HG02970 (cell line): ENCODE results near the gene MOCS1.

Source experiments
- ATAC-seq: cut with Tn5 transposase; IDR thresholded peaks from one replicate; pipeline ENCODE4 v1.9.1; 2021; ENCODE audit warnings: mild to moderate bottlenecking, moderate library complexity, moderate number of reproducible peaks; ENCODE audit not compliant: unreplicated experiment, low FRiP score

The MOCS1 gene

DNA sequence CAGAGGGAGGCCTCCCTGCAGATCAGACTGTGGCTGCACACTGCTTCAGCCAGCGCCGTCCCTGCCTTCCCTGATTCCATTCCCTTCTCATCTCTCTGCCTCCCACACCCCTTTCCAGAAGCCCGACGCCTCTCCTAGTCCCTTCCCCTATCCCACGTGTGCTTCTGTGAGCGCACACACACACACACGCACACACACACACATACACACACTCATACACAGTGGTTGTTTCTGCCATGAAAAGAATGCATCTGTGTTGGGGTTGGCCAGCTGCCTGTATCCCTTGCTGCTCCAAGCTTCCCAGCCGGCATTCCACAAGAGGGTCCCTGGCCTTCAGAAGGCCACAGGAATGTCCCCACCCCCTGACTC is 51.7 kb downstream of the MOCS1 start:
- no peak for ATAC-seq

DNA sequence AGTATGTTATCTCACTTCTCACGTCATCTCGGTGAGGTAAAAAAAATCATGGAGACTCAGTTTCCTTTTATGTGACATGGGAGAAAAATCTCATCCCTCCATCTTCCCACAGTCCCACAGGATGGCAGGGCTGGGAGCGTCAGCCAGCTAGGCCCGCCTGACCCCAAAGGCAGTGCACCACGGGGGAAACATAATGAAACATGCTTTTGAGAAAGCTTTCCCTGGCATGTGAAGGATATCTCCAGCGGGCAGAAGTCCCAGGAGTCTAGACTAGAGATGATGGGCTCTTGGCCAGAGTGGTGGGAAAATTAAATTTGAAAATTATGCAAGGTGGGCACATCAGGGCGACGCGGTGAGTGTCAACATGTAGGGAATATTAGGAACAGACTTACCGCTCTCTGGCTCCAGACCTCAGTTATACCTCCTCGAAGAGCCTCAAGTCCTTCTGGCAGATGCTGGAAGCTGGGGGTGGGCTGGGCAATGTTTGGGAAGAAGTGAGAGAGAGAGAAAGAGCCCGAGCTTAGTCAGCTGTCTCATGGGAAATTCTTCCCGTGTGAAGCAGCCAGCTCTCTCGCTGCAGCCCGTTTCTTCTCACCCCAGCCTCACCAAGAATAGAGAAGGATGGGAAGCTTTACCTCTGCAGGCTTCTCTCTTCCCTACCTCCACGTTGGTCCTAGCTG is 52.3 kb downstream of the MOCS1 start:
- no peak for ATAC-seq

DNA sequence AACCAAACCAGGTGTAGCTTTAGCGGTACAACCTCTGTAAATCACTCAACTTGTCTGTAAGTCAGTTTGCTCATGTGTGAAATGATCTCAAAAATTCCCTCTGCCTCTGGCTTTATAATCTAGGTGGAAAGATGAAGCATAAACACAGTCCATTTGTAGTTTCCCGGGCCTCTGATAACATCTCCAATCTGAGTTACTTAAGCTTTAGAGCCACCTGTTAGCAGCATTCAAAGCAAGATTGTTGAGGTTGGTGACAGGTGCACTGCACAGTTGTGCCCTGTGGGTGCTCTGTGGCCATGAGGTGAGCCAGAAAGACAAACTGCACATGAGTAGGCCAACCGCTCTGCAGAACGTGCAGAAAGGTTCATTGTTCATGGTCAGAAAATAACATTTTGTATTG is 53.7 kb downstream of the MOCS1 start:
- no peak for ATAC-seq

DNA sequence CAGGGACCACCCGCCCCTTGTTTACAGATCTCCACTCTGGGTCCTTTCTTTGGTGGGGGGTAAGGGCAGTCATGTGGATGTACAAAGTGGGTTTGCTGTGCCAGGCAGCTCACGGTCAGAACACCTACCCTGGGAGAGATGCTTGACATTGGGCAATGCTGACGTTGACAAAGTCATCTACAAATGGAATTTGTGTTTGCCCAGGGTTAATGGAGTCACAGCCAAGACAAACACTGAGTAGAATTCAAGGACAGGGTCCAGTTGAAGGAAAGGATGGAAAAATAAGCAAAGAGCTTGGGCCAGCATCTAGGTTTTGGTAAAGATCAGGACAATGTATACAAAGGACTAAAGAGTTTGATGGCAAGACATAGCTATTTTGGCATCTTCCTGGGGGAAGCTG is 54.7 kb downstream of the MOCS1 start:
- ATAC-seq = no peak

DNA sequence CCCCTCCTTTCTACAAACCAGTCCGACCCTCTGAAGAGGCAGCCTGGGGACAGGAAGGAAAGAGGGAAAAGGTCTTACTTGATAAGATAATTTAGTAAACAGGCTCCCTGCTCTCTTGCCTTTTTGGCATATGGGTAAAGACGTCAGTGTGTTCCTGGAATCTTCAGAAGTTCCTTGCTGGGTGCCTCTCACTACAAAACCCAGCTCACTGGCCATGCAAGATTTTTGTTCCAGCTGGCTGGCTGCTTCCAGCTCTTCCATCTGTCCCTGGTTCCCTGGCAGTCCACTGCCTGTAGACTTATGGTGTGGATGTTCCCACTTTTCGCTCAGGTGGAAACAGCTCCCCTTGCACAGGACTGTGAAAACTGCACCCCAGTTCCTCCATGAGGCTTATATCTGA is 57.4 kb downstream of the MOCS1 start:
- no peak for ATAC-seq

DNA sequence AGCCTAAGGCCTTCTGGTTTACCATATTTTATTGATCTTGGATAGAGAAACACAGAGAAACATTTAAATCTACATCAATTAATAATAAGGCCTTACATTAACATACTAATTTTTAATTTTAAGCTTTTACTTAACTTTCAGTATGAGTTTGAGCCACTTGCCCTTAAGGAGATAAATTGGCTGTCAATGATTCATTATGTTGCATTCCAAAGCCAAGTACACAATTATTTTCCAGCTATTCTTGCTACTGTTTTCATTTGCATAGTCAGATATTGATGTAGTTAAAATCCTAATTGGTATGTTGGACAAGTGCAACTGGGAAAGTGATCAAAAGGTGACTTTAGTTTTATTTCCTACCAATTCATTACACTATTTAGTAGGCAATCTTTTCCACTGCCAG is 58.2 kb downstream of the MOCS1 start:
- no peak for ATAC-seq

DNA sequence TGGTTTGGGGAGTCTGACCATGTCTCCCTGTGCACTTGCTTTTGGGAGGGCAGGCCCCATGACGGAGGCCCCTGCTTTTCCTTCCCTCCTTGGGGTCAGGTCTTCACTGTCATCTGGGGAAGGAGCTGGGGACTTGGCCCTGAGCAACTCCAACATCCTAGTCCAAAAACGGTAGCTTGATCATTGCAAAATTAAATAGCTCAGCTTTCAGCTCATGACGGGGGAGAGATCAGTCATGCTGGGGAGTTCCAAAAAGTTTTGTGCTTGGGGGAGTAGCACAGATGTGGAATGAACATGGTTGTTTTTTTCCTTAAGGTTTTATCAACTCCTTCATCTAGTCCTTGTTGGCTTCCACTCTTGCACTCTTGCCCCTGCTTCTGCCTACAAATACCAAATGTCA is 60.8 kb downstream of the MOCS1 start:
- no peak for ATAC-seq

DNA sequence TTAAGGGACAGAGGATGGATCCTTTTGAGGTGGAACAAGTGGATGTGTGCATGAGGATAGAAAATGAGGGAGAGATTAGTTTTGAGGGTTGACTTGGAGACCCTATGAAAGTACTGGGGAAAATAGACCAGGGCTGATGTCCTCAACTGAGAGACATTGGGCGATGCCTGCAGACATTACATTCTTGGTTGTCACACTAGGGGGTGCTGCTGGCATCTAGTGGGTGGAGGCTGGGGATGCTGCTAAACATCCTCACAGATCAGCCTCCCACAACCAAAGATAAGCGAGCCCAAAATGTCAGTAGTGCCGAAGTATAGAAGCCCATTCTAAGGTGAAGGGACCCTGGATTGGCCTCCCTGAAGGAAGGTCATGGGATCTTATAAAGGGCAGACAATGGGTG is 63.3 kb downstream of the MOCS1 start:
- ATAC-seq = no peak

DNA sequence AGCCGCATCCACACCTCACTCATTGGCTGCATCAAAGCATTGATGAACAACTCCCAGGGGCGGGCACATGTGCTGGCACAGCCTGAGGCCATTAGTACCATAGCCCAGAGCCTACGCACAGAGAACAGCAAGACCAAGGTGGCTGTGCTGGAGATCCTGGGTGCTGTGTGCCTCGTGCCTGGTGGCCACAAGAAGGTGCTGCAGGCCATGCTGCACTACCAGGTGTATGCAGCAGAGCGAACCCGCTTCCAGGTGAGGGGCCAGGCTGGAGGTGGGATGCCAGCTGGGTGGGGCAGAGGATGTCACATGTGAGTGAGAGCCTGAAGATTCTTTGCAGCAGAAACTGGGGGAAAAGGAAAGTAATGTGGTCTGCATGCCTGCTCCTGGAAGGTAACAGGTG is 66.7 kb downstream of the MOCS1 start:
- no peak for ATAC-seq

DNA sequence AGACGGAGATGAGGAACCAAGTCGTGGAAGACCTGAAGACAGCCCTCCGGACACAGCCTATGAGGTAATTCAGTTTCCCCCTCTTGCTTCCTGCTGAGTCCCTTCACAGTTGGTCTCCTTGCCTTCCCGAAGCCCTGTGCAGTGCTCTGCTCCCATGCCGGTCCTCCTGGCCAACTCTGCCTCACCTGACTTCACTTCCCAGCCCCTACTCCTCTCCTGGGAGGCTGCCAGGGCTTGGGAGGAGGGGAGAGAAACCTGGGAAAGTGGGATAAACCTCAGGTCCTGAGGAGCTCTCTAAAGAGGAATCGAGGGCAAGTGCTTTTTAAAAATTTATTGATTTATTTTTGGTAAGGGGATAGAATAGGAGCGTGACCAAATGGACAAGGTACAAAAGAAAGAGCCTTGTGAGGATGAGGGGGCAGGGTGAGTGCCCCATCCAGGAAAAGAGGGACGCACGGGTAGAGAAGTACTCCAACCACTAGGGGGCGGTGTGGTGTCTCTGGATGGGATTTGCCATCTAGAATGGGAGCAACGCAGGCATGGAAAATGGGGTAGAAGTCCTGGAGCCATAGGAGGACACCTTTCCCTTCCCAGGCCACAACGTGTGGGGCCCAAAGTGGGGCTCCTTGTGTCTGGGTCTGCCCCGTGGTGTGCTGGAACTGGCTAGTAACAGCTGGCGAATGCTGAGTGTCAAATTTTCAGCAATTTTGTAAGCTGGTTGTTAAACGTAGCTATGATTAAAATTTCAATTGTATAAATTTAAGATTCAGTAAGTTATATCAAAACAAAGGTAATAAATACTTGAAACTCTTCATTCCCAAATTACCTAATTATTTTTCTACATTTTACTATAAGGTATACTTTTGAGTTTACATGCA is 69.0 kb downstream of the MOCS1 start:
- ATAC-seq = no peak

DNA sequence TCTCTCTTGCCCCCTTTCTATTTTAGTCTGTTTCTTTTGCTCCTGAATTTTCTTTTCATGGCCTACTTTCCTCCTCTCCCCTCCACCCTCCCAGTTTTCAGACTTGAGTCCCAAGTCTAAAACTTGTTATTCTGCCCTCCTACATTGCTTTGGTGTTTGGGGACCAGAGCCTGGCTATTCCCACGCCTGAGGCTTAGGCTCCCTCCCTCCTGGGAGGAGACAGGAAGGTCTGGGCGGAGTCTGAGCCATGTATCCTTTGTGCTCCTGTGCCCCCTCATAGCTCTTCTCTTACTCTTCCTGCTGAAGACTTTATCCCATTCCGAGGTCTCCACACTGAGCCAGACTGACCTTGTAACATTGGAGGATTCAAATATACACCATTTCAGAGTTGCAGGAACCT is 72.6 kb downstream of the MOCS1 start:
- ATAC-seq = no peak

DNA sequence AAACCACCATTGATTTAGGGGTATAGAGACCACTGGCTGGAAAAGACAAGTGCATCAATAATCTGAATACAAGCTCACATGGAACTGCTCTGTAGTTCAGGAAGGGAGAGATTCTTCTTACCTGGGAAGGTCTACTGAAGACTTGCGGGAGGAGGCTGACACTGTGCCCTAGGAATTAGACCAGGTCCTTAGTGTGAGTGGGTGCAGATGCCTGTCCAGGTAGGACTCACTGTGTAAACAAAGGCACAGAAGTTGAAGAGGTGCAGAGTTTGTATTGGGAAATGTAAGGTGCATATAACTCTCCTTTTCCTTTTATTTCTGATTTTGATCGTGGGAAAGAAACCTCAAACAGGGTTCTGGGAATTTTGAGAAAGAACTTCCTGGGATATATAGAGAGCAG is 75.2 kb downstream of the MOCS1 start:
- ATAC-seq = no peak

DNA sequence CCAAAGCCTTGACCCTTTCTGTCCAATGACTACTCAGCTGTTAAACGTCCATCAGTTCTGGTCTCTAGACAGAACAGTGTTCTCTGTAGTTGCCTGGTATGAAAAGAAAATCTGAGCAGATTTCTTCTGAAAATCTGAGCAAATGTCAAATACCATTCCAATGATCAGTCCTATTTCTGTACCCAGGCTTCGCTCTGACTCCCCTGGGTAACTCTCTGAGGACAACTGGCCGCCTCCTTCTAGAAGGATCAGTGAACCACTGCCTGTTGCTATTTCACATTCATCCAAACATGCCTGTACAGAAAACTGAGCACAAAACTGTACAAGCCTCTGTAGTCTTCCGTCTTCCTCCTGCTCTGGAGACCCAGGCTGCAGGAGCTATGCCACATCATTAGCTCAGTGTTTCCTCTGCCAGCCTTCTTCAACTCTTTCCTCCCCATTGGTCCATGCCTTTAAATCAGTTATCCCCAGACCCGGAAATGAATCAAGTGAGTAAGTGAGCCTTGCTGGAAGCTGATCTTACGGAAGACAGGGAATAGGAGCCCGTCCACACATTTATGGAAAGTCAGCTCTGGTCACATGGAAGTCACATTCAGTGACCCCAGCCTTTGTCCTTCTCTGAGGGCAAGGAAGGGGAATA is 78.8 kb downstream of the MOCS1 start:
- ATAC-seq = no peak
